Endothelial cell of umbilical vein (primary cell): ENCODE results near the gene RAB3GAP2. TPM values are rescaled to one million over a fixed set of nuclear protein-coding genes. Genes with fewer than 3 reads are reported as not detected.

ENCODE experiments used
- BruUV-seq: library from RNA; stranded (reverse); fragments of 400-500 nt; replicated peaks from 2 replicates; lab custom pipeline; 2021; lab: Mats Ljungman, UMichigan
- CTCF ChIA-PET: fragments of 300-600, 350-600 bp; sonication (Branson Sonifier 250); formaldehyde crosslinking; loops from one replicate; lab custom pipeline; 2021; ENCODE audit warnings: antibody characterized with exemption, inconsistent platforms; lab: Charles Lee
- POLR2A ChIA-PET: fragments of 300-600, 350-600 bp; sonication (Branson Sonifier 250); formaldehyde crosslinking; loops from one replicate; lab custom pipeline; 2021; ENCODE audit warnings: antibody characterized with exemption, inconsistent platforms; lab: Charles Lee
- DNase-seq: peaks from one replicate; pipeline ENCODE4 v3.0.0-alpha.2; 2011; ENCODE audit warnings: low read depth, low spot score
- FAIRE-seq: peaks from 2 replicates; lab custom pipeline; 2011; peaks lifted over from hg19 to GRCh38; lab: Jason Lieb, UNC
- H2AFZ ChIP-seq: 2 replicates; pipeline ENCODE4 v1.6.0; 2012; ENCODE audit warnings: low read depth, low read length, control low read depth, inconsistent platforms
- H3K27ac ChIP-seq: 2 replicates; pipeline ENCODE4 v1.5.1; 2011; ENCODE audit warnings: low read depth, mild to moderate bottlenecking, control low read depth, low read length, moderate library complexity; ENCODE audit not compliant: insufficient read depth
- H3K27me3 ChIP-seq, 2 experiments: 2 replicates each; pipeline versions ENCODE4 v1.6.0 to v1.6.1; 2011; ENCODE audit warnings: low read length in 2 of 2, mixed read lengths in 1 of 2; ENCODE audit not compliant: control insufficient read depth in 2 of 2, insufficient read depth in 2 of 2
- H3K36me3 ChIP-seq, 2 experiments: 2 replicates in 1 of 2; 3 replicates in 1 of 2; pipeline ENCODE4 v1.5.1; 2011; ENCODE audit warnings: low read length in 2 of 2, mild to moderate bottlenecking in 1 of 2, moderate library complexity in 1 of 2; ENCODE audit not compliant: control insufficient read depth in 2 of 2, insufficient read depth in 2 of 2; ENCODE audit errors: extremely low read depth in 1 of 2
- H3K4me1 ChIP-seq: 3 replicates; pipeline ENCODE4 v1.5.1; 2011; ENCODE audit warnings: mild to moderate bottlenecking, low read length; ENCODE audit not compliant: control insufficient read depth, insufficient read depth; ENCODE audit errors: extremely low read depth
- H3K4me2 ChIP-seq: 2 replicates; pipeline ENCODE4 v1.6.1; 2011; ENCODE audit warnings: low read length, control low read depth, mixed read lengths; ENCODE audit not compliant: insufficient read depth
- H3K4me3 ChIP-seq, 3 experiments: fragments of 200-600 bp in 1 of 3; sonication (generic), shearing (Covaris generic) in 1 of 3; replicated peaks in 1 of 3; 2 replicates each; pipeline ENCODE4 v1.5.1; 2011 to 2016; ENCODE audit warnings: control low read depth in 3 of 3, low read length in 3 of 3, mild to moderate bottlenecking in 2 of 3, inconsistent platforms in 1 of 3, low read depth in 1 of 3, moderate library complexity in 1 of 3; ENCODE audit not compliant: insufficient read depth in 1 of 3
- H3K79me2 ChIP-seq: 2 replicates; pipeline ENCODE4 v1.6.0; 2012; ENCODE audit warnings: low read length, inconsistent platforms; ENCODE audit not compliant: control insufficient read depth, insufficient read depth
- H3K9ac ChIP-seq: replicated peaks from 2 replicates; pipeline ENCODE3; 2011; ENCODE audit warnings: low read length, control low read depth; ENCODE audit not compliant: insufficient read depth; ENCODE audit errors: extremely low read depth
- H3K9me1 ChIP-seq: replicated peaks from 3 replicates; pipeline ENCODE4 v1.6.0; 2011; ENCODE audit warnings: mild to moderate bottlenecking, low read length; ENCODE audit not compliant: control insufficient read depth, insufficient read depth; ENCODE audit errors: extremely low read depth
- H3K9me3 ChIP-seq: replicated peaks from 2 replicates; pipeline ENCODE4 v1.5.1; 2012; ENCODE audit warnings: low read length, inconsistent platforms; ENCODE audit not compliant: control insufficient read depth, insufficient read depth
- H4K20me1 ChIP-seq: replicated peaks from 2 replicates; pipeline ENCODE3; 2011; ENCODE audit warnings: mild to moderate bottlenecking, low read length; ENCODE audit not compliant: control insufficient read depth, insufficient read depth; ENCODE audit errors: extremely low read depth
- EZH2 ChIP-seq: IDR thresholded peaks from 2 replicates; pipeline ENCODE4 v1.6.1; 2012; ENCODE audit warnings: borderline replicate concordance, low read depth, mild to moderate bottlenecking, moderate library complexity, low read length, inconsistent platforms; ENCODE audit not compliant: severe bottlenecking
- FOS ChIP-seq: IDR thresholded peaks from 2 replicates; pipeline ENCODE4 v1.6.1; 2011; ENCODE audit warnings: mild to moderate bottlenecking, low read length, moderate library complexity, borderline replicate concordance; ENCODE audit not compliant: insufficient read depth
- GATA2 ChIP-seq: IDR thresholded peaks from 2 replicates; pipeline ENCODE4 v1.7.0; 2011; ENCODE audit warnings: low read depth, mild to moderate bottlenecking, moderate library complexity, mixed read lengths, low read length; ENCODE audit not compliant: insufficient read length, insufficient read depth
- JUN ChIP-seq: IDR thresholded peaks from 2 replicates; pipeline ENCODE4 v1.6.1; 2011; ENCODE audit warnings: borderline replicate concordance, low read depth; ENCODE audit not compliant: insufficient read length, insufficient read depth
- POLR2AphosphoS5 ChIP-seq: IDR thresholded peaks from 2 replicates; pipeline ENCODE4 v1.6.1; 2012; ENCODE audit warnings: low read depth, mild to moderate bottlenecking, control low read depth, low read length, moderate library complexity; ENCODE audit not compliant: insufficient read depth
- dilution Hi-C: fragments of 300-500 bp; cut with MboI; formaldehyde crosslinking; loops from one replicate; pipeline ENCODE4 v1.15.0; 2019; ENCODE audit warnings: low sequenced_read_pairs; ENCODE audit not compliant: extremely low pct_ligation_motif_present
- intact Hi-C: fragments of 100-400 bp; cut with micrococcal nuclease; formaldehyde crosslinking; loops from one replicate; pipeline ENCODE4 v1.10.0; 2022
- polyA plus RNA-seq, 4 experiments: library from polyadenylated mRNA; depleted of rRNA in 3 of 4; stranded (reverse) in 3 of 4; unstranded in 1 of 4; fragments of >200 nt; gene quantifications; 2 replicates each; pipeline versions ENCODE4 v1.2.1 to v1.2.3, GENCODE V29; 2011 to 2012; ENCODE audit warnings: missing spikeins in 1 of 4
- total RNA-seq: library from RNA; stranded (reverse); gene quantifications from 2 replicates; pipeline ENCODE4 v1.2.3, GENCODE V29; 2021
- TF ChIP-seq, protein P1 (sequence below): IDR thresholded peaks from 2 replicates; pipeline ENCODE4 v1.6.1; 2011; ENCODE audit not compliant: insufficient read depth, insufficient read length

Gene RAB3GAP2
- total and polyA plus RNA-seq, 2 donors (not counting 3 experiments of a cell fraction or from before 2014, with no cell fraction given): 11.1 to 37.4 TPM

GRCh38 chr1:220303871-220304270, 31.6 kb upstream of the RAB3GAP2 start:
- no peak overlapping the region for H3K27ac ChIP-seq
- H3K27me3 ChIP-seq: peaks cover 3 to 5% of the 10 kb centered on the region in 2 experiments
- peaks cover 12% of the 10 kb centered on the region for H3K4me1 ChIP-seq
- no peak overlapping the region for H3K9ac ChIP-seq
- H3K4me2 ChIP-seq: no peak overlapping the region
- H2AFZ ChIP-seq: no peak overlapping the region
- no peak for TF ChIP-seq POLR2AphosphoS5
- no peak for TF ChIP-seq EZH2
- TF ChIP-seq, protein P1, sequence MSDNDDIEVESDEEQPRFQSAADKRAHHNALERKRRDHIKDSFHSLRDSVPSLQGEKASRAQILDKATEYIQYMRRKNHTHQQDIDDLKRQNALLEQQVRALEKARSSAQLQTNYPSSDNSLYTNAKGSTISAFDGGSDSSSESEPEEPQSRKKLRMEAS: no peak
- no peak for TF ChIP-seq GATA2
- TF ChIP-seq JUN: no peak
- H3K4me3 ChIP-seq: no peak overlapping the region
- H3K36me3 ChIP-seq: no peaks in the 10 kb centered on the region
- POLR2A ChIA-PET: interaction anchor here (0.6 kb wide), 1 partner anchor 19 kb away, joined by 12 read pairs; no protein-coding TSS in a partner anchor
- H3K9me3 ChIP-seq: no peaks in the 10 kb centered on the region
- intact Hi-C loops: loop anchor here (5.0 kb wide), 1 partner anchor 223 kb away; the partner anchor contains the start of gene MARK1
- CTCF ChIA-PET: interaction anchor here (1.1 kb wide), 1 partner anchor 473 kb away, joined by 3 read pairs; no protein-coding TSS in a partner anchor
- no peak for FAIRE-seq
- no peaks in the 10 kb centered on the region for H3K79me2 ChIP-seq
- no TSS peak for BruUV-seq
- H4K20me1 ChIP-seq: no peaks in the 10 kb centered on the region
- no peaks in the 10 kb centered on the region for H3K9me1 ChIP-seq
- dilution Hi-C loops: no loop called here
- DNase-seq: no peak

- dilution Hi-C loops: no loop called here
Measured at GRCh38 chr1:220301630-220302029, 29.4 kb upstream of the RAB3GAP2 start.

More at GRCh38 chr1:220301630-220302029, 29.4 kb upstream of the RAB3GAP2 start:
- Histone ChIP-seq H4K20me1 (no peaks in the 10 kb centered on the region), H3K4me1 (peaks cover 12% of the 10 kb centered on the region), H3K9me3 (no peaks in the 10 kb centered on the region), H3K9ac (no peak overlapping the region), H3K9me1 (no peaks in the 10 kb centered on the region), H3K27me3 (peaks cover 3 to 5% of the 10 kb centered on the region in 2 experiments), H3K27ac (no peak overlapping the region), H3K4me2 (no peak overlapping the region), H2AFZ (no peak overlapping the region), H3K36me3 (no peaks in the 10 kb centered on the region), H3K4me3 (no peak overlapping the region), H3K79me2 (no peaks in the 10 kb centered on the region)
- ChIA-PET POLR2A (interaction anchor here (1.4 kb wide), 1 partner anchor 432 kb away, joined by 3 read pairs; no protein-coding TSS in a partner anchor), CTCF (interaction anchor here (2.3 to 2.4 kb wide), 2 partner anchors 20 to 474 kb away, joined by 5 to 20 read pairs; no protein-coding TSS in a partner anchor)
- BruUV-seq: no TSS peak
- intact Hi-C loops: loop anchor here (5.0 kb wide), 1 partner anchor 226 kb away; the partner anchor contains the start of gene MARK1
- no peak for TF ChIP-seq FOS
- FAIRE-seq: no peak
- DNase-seq: no peak
